OCI-LY7 (cell line): ENCODE results near the gene FCAMR. TPM values are rescaled to one million over a fixed set of nuclear protein-coding genes. Genes with fewer than 3 reads are reported as not detected.
A peak's percentile ranks its signal among the peaks of the same experiment; 100 is the strongest.

Experiments used
- BruUV-seq: library from RNA; stranded (reverse); fragments of 400-500 nt; replicated peaks from 2 replicates; lab custom pipeline; 2021; lab: Mats Ljungman, UMichigan
- CTCF ChIA-PET: fragments of 300-600 bp; sonication (Branson Sonifier 250); formaldehyde crosslinking; loops from one replicate; lab custom pipeline; 2022; ENCODE audit warnings: antibody characterized with exemption; ENCODE audit not compliant: unreplicated experiment; lab: Charles Lee
- POLR2A ChIA-PET: fragments of 300-600 bp; sonication (Branson Sonifier 250); formaldehyde crosslinking; loops from one replicate; lab custom pipeline; 2022; ENCODE audit warnings: antibody characterized with exemption; lab: Charles Lee
- DNase-seq: peaks from one replicate; pipeline ENCODE4 v3.0.0-alpha.2; 2015; ENCODE audit warnings: low spot score
- H2AFZ ChIP-seq: fragments of 200-600 bp; sonication (generic), shearing (Covaris generic); 2 replicates; pipeline ENCODE4 v1.6.1; 2014; ENCODE audit warnings: mild to moderate bottlenecking, antibody characterized with exemption, low read length, moderate library complexity
- H3K27ac ChIP-seq: fragments of 200-600 bp; sonication (generic); 2 replicates; pipeline ENCODE4 v1.5.1; 2014; ENCODE audit warnings: mixed run types, low read depth, mild to moderate bottlenecking, moderate library complexity, low read length, inconsistent platforms; ENCODE audit not compliant: poor library complexity, severe bottlenecking
- H3K36me3 ChIP-seq: fragments of 200-600 bp; sonication (generic); 2 replicates; pipeline ENCODE4 v1.6.1; 2014; ENCODE audit warnings: mild to moderate bottlenecking, antibody characterized with exemption, low read length, moderate library complexity, mixed read lengths; ENCODE audit not compliant: insufficient read depth
- H3K4me1 ChIP-seq: fragments of 200-600 bp; sonication (generic); 2 replicates; pipeline ENCODE4 v1.5.1; 2014; ENCODE audit warnings: mild to moderate bottlenecking, low read length; ENCODE audit not compliant: insufficient read depth, poor library complexity, severe bottlenecking
- H3K4me2 ChIP-seq: fragments of 200-600 bp; sonication (generic); 2 replicates; pipeline ENCODE4 v1.6.1; 2014; ENCODE audit warnings: mild to moderate bottlenecking, low read length
- H3K4me3 ChIP-seq: fragments of 200-600 bp; sonication (generic); 2 replicates; pipeline ENCODE4 v1.5.1; 2014; ENCODE audit warnings: mild to moderate bottlenecking, low read depth, low read length; ENCODE audit not compliant: poor library complexity, severe bottlenecking
- H3K79me2 ChIP-seq: fragments of 200-600 bp; sonication (generic); 2 replicates; pipeline ENCODE4 v1.6.1; 2016; ENCODE audit warnings: low read depth, mild to moderate bottlenecking, low read length, moderate library complexity, mixed read lengths; ENCODE audit not compliant: insufficient read depth
- H3K9me2 ChIP-seq: fragments of 200-600 bp; sonication (generic); 2 replicates; pipeline ENCODE4 v1.6.1; 2016; ENCODE audit warnings: mild to moderate bottlenecking, low read length, mixed read lengths; ENCODE audit not compliant: insufficient read depth
- H3K9me3 ChIP-seq: fragments of 200-600 bp; sonication (generic); 2 replicates; pipeline ENCODE4 v1.6.1; 2014; ENCODE audit warnings: mild to moderate bottlenecking, mixed run types, low read length, mixed read lengths
- H4K20me1 ChIP-seq: fragments of 200-600 bp; sonication (generic); 2 replicates; pipeline ENCODE4 v1.6.1; 2014; ENCODE audit warnings: mild to moderate bottlenecking, antibody characterized with exemption, low read length, moderate library complexity, mixed read lengths; ENCODE audit not compliant: insufficient read depth
- CTCF ChIP-seq: fragments of 200-600 bp; sonication (generic); conservative IDR thresholded peaks from 2 replicates; pipeline ENCODE4 v1.5.1; 2014; ENCODE audit warnings: mild to moderate bottlenecking, antibody characterized with exemption, low read length, moderate library complexity, mixed read lengths
- EZH2phosphoT487 ChIP-seq: fragments of 200-600 bp; sonication (generic); IDR thresholded peaks from 2 replicates; pipeline ENCODE4 v1.6.1; 2018; ENCODE audit warnings: low read depth, borderline replicate concordance, mild to moderate bottlenecking, mixed run types, antibody characterized with exemption, low read length, moderate library complexity, mixed read lengths
- intact Hi-C: fragments of 100-400 bp; cut with micrococcal nuclease; formaldehyde crosslinking; loops from one replicate; pipeline ENCODE4 v1.10.0; 2022; ENCODE audit not compliant: unreplicated experiment
- total RNA-seq, 2 experiments: library from RNA; depleted of rRNA in 1 of 2; stranded (reverse); fragments of >200 nt in 1 of 2; shearing (Covaris generic) in 1 of 2; gene quantifications; 2 replicates each; pipeline ENCODE4 v1.2.3, GENCODE V29; 2014 to 2022

Gene FCAMR
- total RNA-seq, 2 experiments from 2014 or later: not detected

- Histone ChIP-seq H3K36me3 (no peaks in the 10 kb centered on the region), H3K79me2 (no peaks in the 10 kb centered on the region), H3K4me2 (no peak overlapping the region), H2AFZ (no peak overlapping the region), H3K4me1 (no peaks in the 10 kb centered on the region), H3K4me3 (no peak overlapping the region), H4K20me1 (no peaks in the 10 kb centered on the region), H3K9me2 (no peaks in the 10 kb centered on the region), H3K27ac (no peak overlapping the region), H3K9me3 (no peaks in the 10 kb centered on the region)
- BruUV-seq: no TSS peak
- DNase-seq: no peak
- TF ChIP-seq CTCF: no peak
- ChIA-PET CTCF (no interaction called here), POLR2A (interaction anchor here (0.7 kb wide), 1 partner anchor 100 kb away, joined by 3 read pairs; no protein-coding TSS in a partner anchor)
- intact Hi-C loops: loop anchor here (2.0 to 5.0 kb wide), 2 partner anchors 47 to 305 kb away; partner anchors contain the start of gene IL20
Measured at GRCh38 chr1:206913766-206914537, 56.3 kb downstream of the FCAMR start.

- H3K36me3 ChIP-seq: no peaks in the 10 kb centered on the region
- no peak overlapping the region for H2AFZ ChIP-seq
- no peaks in the 10 kb centered on the region for H3K4me1 ChIP-seq
- H4K20me1 ChIP-seq: no peaks in the 10 kb centered on the region
- H3K9me3 ChIP-seq: no peaks in the 10 kb centered on the region
- no peak overlapping the region for H3K4me3 ChIP-seq
- H3K4me2 ChIP-seq: no peak overlapping the region
- H3K9me2 ChIP-seq: no peaks in the 10 kb centered on the region
- no peak overlapping the region for H3K27ac ChIP-seq
- H3K79me2 ChIP-seq: no peaks in the 10 kb centered on the region
- CTCF ChIA-PET: interaction anchor here (0.6 to 1.9 kb wide), 13 partner anchors 9 to 300 kb away, joined by 3 to 9 read pairs (median 4); partner anchors contain the start of genes DYRK3, FCMR and IL20
- POLR2A ChIA-PET: interaction anchor here (0.6 to 2.2 kb wide), 4 partner anchors 10 to 343 kb away, joined by 4 to 7 read pairs (median 4); partner anchors contain the start of gene FCMR
- TF ChIP-seq EZH2phosphoT487 (no peak), CTCF (peak; percentile 90)
- BruUV-seq: no TSS peak
- DNase-seq: peak; percentile 84
- intact Hi-C loops: loop anchor here (1.0 to 5.0 kb wide), 6 partner anchors 21 to 304 kb away; partner anchors contain the start of gene IL20
Measured at GRCh38 chr1:206912445-206913095, 57.7 kb downstream of the FCAMR start.
